Spleen (tissue), 7 donors: Measurements from ENCODE around the gene TLE5.

Experiments
- POLR2A ChIP-seq, 3 donors: fragments of 450-650 bp; IDR thresholded peaks; one replicate each; pipeline ENCODE4 v1.5.1; 2017; ENCODE audit warnings: antibody characterized with exemption in 3 of 3, mild to moderate bottlenecking in 1 of 3
- TF ChIP-seq, protein P1 (sequence below), 11 experiments: fragments of 200-600 bp in 7 of 11; fragments of 450-650 bp in 4 of 11; sonication (generic) in 4 of 11; IDR thresholded peaks in 8 of 11; conservative IDR thresholded peaks in 3 of 11; 1 replicate in 7 of 11; 2 replicates in 4 of 11; pipeline versions ENCODE4 v1.4.0 to v1.8.0; 2016 to 2021; ENCODE audit warnings: antibody characterized with exemption in 11 of 11, inconsistent platforms in 4 of 11, mild to moderate bottlenecking in 1 of 11
- donor health status: DM: no; HTN: no; CAD: no; lungs with moderate emphysema.
- donor health status: DM: no; HTN: no; CAD: no.
- donor health status: DM: no; HTN: no; CAD: no.

DNA sequence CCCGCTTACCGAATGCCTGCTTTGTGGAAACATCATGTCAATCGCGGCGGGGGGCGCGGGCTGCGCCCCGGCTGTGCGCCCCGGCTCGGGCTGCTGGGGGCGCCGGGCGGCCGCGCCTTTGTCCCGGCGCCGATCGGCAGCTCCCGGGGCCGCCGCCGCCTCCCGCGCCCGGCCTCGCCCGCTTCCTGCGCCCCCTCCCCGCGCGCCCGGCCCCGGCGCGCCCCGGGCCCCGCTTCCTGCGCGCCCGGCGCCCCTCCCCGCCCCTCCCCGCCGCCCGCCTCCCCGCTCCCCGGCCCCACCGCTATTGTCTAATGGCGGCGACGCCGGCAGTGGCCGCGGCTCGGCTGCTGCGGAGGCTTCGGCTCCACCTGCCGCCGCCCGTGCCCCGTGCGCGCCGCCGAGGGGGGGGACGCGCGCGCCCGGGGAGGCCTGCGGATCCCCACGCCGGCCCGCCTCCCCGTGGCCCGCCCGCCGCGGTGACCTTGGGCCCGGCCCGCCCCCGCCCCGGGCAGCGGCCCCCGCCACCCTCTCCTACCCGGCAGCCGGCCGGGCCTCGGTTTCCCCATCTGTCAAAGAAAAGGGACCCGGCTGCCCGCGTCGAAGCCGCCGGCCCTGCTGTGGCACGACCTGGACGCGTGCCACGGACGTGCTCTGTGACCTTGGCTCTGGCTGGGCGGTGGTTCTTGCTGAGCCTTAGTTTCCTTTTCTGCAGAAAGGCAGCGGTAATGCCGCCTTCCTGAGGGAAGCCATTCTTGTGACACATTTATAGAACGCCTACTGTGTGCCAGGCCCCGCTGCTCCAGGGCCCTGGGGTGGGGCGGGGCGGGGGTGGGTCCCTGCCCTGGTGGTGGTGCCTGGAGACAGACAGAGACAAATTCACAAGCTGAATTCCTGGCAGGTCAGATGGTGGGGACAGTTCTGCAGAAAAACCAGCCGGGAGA is at the start of gene TLE5:
- no peak for TF ChIP-seq POLR2A (IDR thresholded peaks at IDR 0.05)
- TF ChIP-seq, protein P1, sequence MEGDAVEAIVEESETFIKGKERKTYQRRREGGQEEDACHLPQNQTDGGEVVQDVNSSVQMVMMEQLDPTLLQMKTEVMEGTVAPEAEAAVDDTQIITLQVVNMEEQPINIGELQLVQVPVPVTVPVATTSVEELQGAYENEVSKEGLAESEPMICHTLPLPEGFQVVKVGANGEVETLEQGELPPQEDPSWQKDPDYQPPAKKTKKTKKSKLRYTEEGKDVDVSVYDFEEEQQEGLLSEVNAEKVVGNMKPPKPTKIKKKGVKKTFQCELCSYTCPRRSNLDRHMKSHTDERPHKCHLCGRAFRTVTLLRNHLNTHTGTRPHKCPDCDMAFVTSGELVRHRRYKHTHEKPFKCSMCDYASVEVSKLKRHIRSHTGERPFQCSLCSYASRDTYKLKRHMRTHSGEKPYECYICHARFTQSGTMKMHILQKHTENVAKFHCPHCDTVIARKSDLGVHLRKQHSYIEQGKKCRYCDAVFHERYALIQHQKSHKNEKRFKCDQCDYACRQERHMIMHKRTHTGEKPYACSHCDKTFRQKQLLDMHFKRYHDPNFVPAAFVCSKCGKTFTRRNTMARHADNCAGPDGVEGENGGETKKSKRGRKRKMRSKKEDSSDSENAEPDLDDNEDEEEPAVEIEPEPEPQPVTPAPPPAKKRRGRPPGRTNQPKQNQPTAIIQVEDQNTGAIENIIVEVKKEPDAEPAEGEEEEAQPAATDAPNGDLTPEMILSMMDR (IDR thresholded peaks at IDR 0.05 in 8 of 11, conservative IDR thresholded peaks at IDR 0.05 in 3 of 11), result peak in 2 of 11 experiments; percentile 9 to 19
